ENCODE data around the gene AARS2. TPM values are rescaled to one million over a fixed set of nuclear protein-coding genes. Genes with fewer than 3 reads are reported as not detected.

Gene AARS2
- total and polyA plus RNA-seq, 9 of the 15 experiments (the other 6 are each of a cell fraction or from before 2014, with no cell fraction given): 0.97 to 34.0 (median 18.3) TPM

DNA sequence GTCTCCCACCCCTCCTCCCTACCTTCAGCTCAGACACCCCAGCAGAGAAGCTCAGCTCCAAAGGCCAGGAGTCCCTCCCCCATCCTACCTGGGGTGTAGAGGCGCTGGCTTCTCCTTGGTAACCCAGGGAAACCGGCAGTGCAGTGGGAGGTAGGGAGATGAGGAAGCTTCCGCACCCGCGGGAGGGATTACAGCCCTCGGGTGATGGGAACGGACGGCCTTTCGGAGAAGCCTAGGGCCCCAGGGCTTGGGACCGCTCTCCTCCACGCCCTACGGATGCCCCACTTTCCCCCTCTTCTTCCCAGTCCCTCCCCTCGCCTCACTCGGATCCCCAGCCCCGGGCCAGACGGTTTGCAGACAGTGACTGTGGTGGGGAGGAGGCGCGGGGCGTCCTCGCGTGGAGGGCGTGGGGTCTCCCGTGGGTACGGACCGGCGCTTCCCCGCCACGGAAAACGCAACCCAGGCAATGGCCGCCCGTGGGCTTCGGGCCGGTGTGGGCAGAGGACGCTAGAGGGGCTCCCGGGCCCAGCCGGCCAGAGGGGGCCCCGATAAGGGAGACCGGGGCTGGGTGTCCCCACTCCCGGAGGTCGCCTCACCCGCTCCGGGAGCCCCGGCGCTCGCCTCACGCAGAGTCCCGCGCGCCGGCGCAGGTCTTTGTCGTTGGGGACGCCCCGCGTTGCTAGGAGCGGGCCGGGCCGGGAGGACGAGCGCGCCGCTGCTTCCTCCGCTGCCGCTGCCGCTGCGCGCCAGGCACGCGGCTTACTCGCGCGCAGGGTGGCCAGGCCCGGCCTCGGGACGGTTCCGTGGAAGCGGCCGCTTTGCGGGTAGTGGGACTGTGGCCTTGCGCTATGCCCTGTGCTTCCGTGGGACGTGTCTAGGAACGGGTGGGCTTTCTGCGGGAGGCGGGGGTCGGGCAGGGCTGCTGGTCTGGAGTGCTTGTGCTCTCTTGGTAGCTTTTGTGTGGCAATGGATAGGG, 15.8 kb downstream of the AARS2 start (continued):
- 0 out of 4 replicates have a peak, but pooled peaks of 1 of the 2 experiments have one; percentile 29 for TF ChIP-seq UBTF (IDR thresholded peaks at IDR 0.05; ENCODE audit: borderline replicate concordance in 1 of 2, low read depth in 2 of 2, low read length in 2 of 2)
- no peak for TF ChIP-seq ZNF232 (CRISPR knock-in tag; IDR thresholded peaks at IDR 0.05)
- TF ChIP-seq NONO (IDR thresholded peaks at IDR 0.05; ENCODE audit: low read depth in 2 of 2, low read length in 1 of 2): 0 out of 4 replicates have a peak, but pooled peaks of 1 of the 2 experiments have one; percentile 31
- peak; percentile 48; the same call in 1 of the 2 replicates for TF ChIP-seq ATF1 (CRISPR knock-in tag; IDR thresholded peaks at IDR 0.05)
- TF ChIP-seq ATF1 (tag; IDR thresholded peaks at IDR 0.05): peak; percentile 84
- 0 out of 2 replicates have a peak, but pooled peaks have one; percentile 39 for TF ChIP-seq POLR2AphosphoS2 (IDR thresholded peaks at IDR 0.05; ENCODE audit: low read length)
- peak; percentile 93 for TF ChIP-seq CREB1 (IDR thresholded peaks at IDR 0.05)
- TF ChIP-seq CREB1 (CRISPR knock-in tag; IDR thresholded peaks at IDR 0.05): peak; percentile 87
- peak; percentile 77; the same call in 1 of the 2 replicates for TF ChIP-seq FOXP1 (CRISPR knock-in tag; IDR thresholded peaks at IDR 0.05)
- TF ChIP-seq RFX1 (IDR thresholded peaks at IDR 0.05): peak; percentile 75; the same call in 1 of the 2 replicates
- TF ChIP-seq ZNF79 (CRISPR knock-in tag; IDR thresholded peaks at IDR 0.05; ENCODE audit: low read depth): no peak
- TF ChIP-seq WHSC1 (IDR thresholded peaks at IDR 0.05; ENCODE audit: low read length): no peak
- no peak for TF ChIP-seq ZNF395 (CRISPR knock-in tag; IDR thresholded peaks at IDR 0.05)
- no peak; the same call in none of the 2 replicates for TF ChIP-seq E2F5 (CRISPR knock-in tag; IDR thresholded peaks at IDR 0.05)
- TF ChIP-seq THRAP3 (IDR thresholded peaks at IDR 0.05; ENCODE audit: borderline replicate concordance): no peak
- TF ChIP-seq PCBP2 (IDR thresholded peaks at IDR 0.05; ENCODE audit: low read depth, low read length, poor library complexity, severe bottlenecking): no peak
- no peak for TF ChIP-seq TCF3 (CRISPR knock-in tag; IDR thresholded peaks at IDR 0.05)
- TF ChIP-seq ZNF766 (CRISPR knock-in tag; conservative IDR thresholded peaks at IDR 0.05): no peak
- no peak for TF ChIP-seq ZBTB5 (IDR thresholded peaks at IDR 0.05)
- TF ChIP-seq EGR1 (conservative IDR thresholded peaks at IDR 0.05): no peak
- TF ChIP-seq ZNF444 (CRISPR knock-in tag; IDR thresholded peaks at IDR 0.05): no peak
